Neural crest cell (in vitro differentiated cells): ENCODE data around the gene ZCCHC7. TPM values are rescaled to one million over a fixed set of nuclear protein-coding genes. Genes with fewer than 3 reads are reported as not detected.

Source experiments
- DNase-seq: peaks from one replicate; pipeline ENCODE4 v3.0.0; 2021; ENCODE audit warnings: low read depth, mixed read lengths, low spot score
- H3K27ac Mint-ChIP-seq: one replicate; pipeline ENCODE4 v1.8.0; 2021; ENCODE audit warnings: mild to moderate bottlenecking, mixed read lengths; ENCODE audit not compliant: unreplicated experiment
- H3K27me3 Mint-ChIP-seq: 2 replicates; pipeline ENCODE4 v1.8.0; 2021; ENCODE audit warnings: low read depth, mild to moderate bottlenecking, mixed read lengths
- H3K36me3 Mint-ChIP-seq: 2 replicates; pipeline ENCODE4 v1.8.0; 2021; ENCODE audit warnings: low read depth, mild to moderate bottlenecking, mixed read lengths
- H3K4me1 Mint-ChIP-seq: 2 replicates; pipeline ENCODE4 v1.8.0; 2021; ENCODE audit warnings: mixed read lengths
- H3K4me3 Mint-ChIP-seq: one replicate; pipeline ENCODE4 v1.8.0; 2021; ENCODE audit warnings: mild to moderate bottlenecking, mixed read lengths
- H3K9me3 Mint-ChIP-seq: 2 replicates; pipeline ENCODE4 v1.8.0; 2021; ENCODE audit warnings: mixed read lengths
- CTCF ChIP-seq: fragments of 200-600 bp; sonication (generic); conservative IDR thresholded peaks from 2 replicates; pipeline ENCODE4 v1.5.0; 2021; ENCODE audit warnings: antibody characterized with exemption, mild to moderate bottlenecking
- total RNA-seq: library from RNA; stranded (reverse); gene quantifications from 2 replicates; pipeline ENCODE4 v1.2.1, GENCODE V29; 2021

The ZCCHC7 gene
- total RNA-seq, 1 donor from 2014 or later, result 21.6 TPM

- DNase-seq, result no peak
- Mint-ChIP-seq H3K27ac (no peak overlapping the region), H3K4me3 (no peak overlapping the region), H3K36me3 (peaks cover 15% of the 10 kb centered on the region), H3K27me3 (no peaks in the 10 kb centered on the region), H3K9me3 (peaks cover 3% of the 10 kb centered on the region), H3K4me1 (peaks cover 33% of the 10 kb centered on the region)
- no peak for TF ChIP-seq CTCF
Observed at GRCh38 chr9:37151812-37152211, 31.4 kb downstream of the ZCCHC7 start.

GRCh38 chr9:37152365-37152764 lies 32.0 kb downstream of the ZCCHC7 start:
- Mint-ChIP-seq H3K9me3 (peaks cover 3% of the 10 kb centered on the region), H3K36me3 (peaks cover 15% of the 10 kb centered on the region), H3K27ac (no peak overlapping the region), H3K4me3 (no peak overlapping the region), H3K27me3 (no peaks in the 10 kb centered on the region), H3K4me1 (peaks cover 33% of the 10 kb centered on the region)
- no peak for TF ChIP-seq CTCF
- DNase-seq, result no peak

- Mint-ChIP-seq H3K27me3 (no peaks in the 10 kb centered on the region), H3K36me3 (peaks cover 15% of the 10 kb centered on the region), H3K27ac (peak overlapping the region; percentile 12), H3K9me3 (peaks cover 3% of the 10 kb centered on the region), H3K4me1 (peaks cover 19% of the 10 kb centered on the region), H3K4me3 (no peak overlapping the region)
- DNase-seq, result no peak
- TF ChIP-seq CTCF, result no peak
Observed at GRCh38 chr9:37155601-37156000, 35.2 kb downstream of the ZCCHC7 start.

GRCh38 chr9:37156205-37156604 lies 35.8 kb downstream of the ZCCHC7 start:
- Mint-ChIP-seq H3K27ac (peak overlapping the region; percentile 12), H3K27me3 (no peaks in the 10 kb centered on the region), H3K4me1 (peaks cover 19% of the 10 kb centered on the region), H3K36me3 (peaks cover 15% of the 10 kb centered on the region), H3K4me3 (no peak overlapping the region), H3K9me3 (peaks cover 3% of the 10 kb centered on the region)
- TF ChIP-seq CTCF, result no peak
- DNase-seq, result no peak

GRCh38 chr9:37156781-37157356 lies 36.5 kb downstream of the ZCCHC7 start:
- Mint-ChIP-seq H3K27me3 (no peaks in the 10 kb centered on the region), H3K4me1 (peaks cover 16% of the 10 kb centered on the region), H3K27ac (no peak overlapping the region), H3K9me3 (peaks cover 3% of the 10 kb centered on the region), H3K4me3 (no peak overlapping the region), H3K36me3 (peaks cover 18% of the 10 kb centered on the region)
- DNase-seq, result no peak
- TF ChIP-seq CTCF, result no peak
